GM12875 (cell line): ENCODE measurements around the gene C10orf120.

Experiments used
- H3K4me3 ChIP-seq: one replicate; pipeline ENCODE4 v1.5.1; 2011; ENCODE audit warnings: low read depth, low read length, control low read depth
- CTCF ChIP-seq: IDR thresholded peaks from 2 replicates; pipeline ENCODE4 v1.5.1; 2011; ENCODE audit warnings: low read depth, mild to moderate bottlenecking, control low read depth, inconsistent platforms, low read length, moderate library complexity, borderline replicate concordance; ENCODE audit not compliant: insufficient read depth

The C10orf120 gene

DNA sequence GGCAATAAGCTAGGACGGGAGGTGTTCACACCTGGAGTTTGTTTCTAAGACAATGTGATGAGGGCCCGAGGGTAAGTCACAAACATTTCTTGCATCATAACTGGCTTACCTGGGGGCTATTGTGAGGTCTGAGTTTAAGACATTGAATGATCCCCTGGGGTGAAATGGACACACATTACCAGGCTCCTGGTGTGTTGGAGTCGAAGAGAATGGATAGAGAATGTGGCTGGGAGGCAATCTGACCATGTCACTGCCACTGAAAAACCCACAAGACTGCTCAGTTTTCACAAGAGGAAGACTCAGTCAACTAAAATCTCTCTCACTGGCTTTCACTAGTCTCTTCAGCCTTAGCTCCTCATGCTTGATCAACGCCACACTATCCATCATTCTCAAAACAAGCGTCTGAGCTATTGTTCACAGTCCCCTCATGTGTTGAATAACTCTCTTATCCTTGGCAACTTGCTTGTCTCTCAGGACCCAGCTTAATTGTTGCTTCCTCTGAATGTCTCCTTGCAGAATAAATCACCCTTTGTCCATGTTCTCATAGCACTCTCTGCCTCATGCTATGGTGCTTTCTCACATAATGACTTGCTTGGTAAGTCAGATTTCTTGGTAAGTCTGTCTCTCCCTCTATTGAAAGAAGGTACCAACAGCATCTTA, at the start of gene C10orf120:
TSS of gene C10orf120 (minus strand) at position 51 of the 660 bp plus-strand sequence. CDS start 56 bp downstream, outside the sequence.
- TF ChIP-seq CTCF: no peak
- no peak within 1 kb of the TSS for H3K4me3 ChIP-seq

DNA sequence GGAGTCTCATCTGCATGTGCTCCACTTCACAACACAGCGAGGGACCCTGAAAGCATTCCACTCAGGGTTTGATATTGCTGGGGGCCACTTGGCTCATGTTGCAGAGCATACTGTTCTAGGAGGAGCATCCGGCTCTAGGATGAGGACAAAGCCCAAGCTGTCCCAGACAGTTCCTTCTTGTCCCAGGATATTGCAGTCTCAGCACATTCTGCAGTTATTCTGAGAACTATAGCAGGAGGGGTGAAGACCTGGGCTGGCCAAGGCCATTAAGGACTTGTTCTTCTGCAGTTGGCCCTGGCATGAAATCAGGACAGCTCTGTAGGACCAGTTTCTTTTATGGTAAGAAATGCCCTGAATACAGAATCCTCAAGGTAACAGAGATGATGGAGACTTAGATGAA, 48.9 kb upstream of the C10orf120 start:
- H3K4me3 ChIP-seq: no peak overlapping the region
- TF ChIP-seq CTCF: no peak

GRCh38 chr10:122746408-122746807, 46.8 kb upstream of the C10orf120 start:
- no peak for TF ChIP-seq CTCF
- no peak overlapping the region for H3K4me3 ChIP-seq

DNA sequence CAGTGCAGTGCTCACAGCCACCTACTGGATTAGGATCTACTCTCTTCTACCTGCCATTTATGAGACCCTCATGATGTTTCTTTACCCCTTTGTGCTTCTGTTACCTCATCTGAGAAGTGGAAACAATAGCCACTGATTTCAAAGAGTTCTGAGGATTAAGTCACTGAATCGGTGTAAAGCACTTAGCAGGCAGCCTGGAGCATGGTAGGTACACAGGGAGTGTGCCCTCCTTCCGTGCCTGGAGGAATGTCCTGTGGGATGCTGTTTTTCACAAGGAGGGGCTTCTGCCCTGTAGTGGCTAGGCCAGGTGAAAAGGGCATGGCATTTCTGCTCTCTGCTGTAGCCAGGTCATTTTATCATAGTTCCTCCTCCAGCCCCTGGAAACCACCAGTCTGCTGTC, 44.6 kb upstream of the C10orf120 start:
- TF ChIP-seq CTCF: no peak
- no peak overlapping the region for H3K4me3 ChIP-seq

- no peak for TF ChIP-seq CTCF
- H3K4me3 ChIP-seq: no peak overlapping the region
These were observed 41.0 kb upstream of the C10orf120 start for GRCh38 chr10:122740640-122741039.

- no peak for TF ChIP-seq CTCF
- H3K4me3 ChIP-seq: no peak overlapping the region
These were observed 38.4 kb upstream of the C10orf120 start for GRCh38 chr10:122738031-122738430.

DNA sequence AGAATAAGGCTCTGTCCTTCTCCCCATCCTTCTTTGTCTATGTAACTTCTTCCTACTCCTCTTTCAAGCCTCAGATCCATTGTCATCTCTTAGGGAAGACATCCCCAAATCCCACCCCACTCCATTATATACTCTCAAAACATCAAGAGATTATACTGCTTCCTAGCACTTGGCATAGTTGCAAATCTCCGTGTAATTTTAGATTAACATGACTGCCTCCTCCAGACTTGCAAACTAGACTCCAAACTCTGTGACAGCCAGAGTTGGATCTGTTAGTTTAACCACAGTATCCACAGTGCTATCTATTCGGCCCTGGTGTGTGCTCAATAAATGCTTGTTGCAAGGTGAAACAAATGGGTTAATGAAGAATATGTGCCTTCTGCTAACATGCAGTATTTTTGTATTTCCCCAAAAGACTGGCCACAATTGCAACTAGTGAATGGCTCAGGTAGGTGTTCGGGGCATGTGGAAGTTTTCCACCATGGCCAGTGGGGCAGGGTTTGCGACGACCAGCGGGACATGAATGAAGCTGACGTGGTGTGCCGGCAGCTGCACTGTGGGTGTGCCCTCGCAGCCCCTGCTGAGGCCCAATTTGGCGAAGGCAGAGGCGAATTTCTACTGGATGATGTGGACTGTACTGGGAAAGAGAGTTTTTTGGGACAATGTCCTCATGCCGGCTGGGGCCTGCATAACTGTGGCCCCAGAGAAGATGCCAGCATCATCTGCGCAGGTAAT, 34.5 kb upstream of the C10orf120 start:
- no peak overlapping the region for H3K4me3 ChIP-seq

More for the DNA sequence above, 34.5 kb upstream of the C10orf120 start:
- TF ChIP-seq CTCF: no peak
